ENCODE results near the gene CCT8L2. TPM values are rescaled to one million over a fixed set of nuclear protein-coding genes. Genes with fewer than 3 reads are reported as not detected.
"Not testable (repeated sequence)": the region's sequence is repeated elsewhere in the genome, so short reads cannot be mapped to it uniquely, and the experiment has no call there.

Gene CCT8L2
- total RNA-seq, 4 donors from 2014 or later = not detected

- DNase-seq (ENCODE audit: low spot score) (no peak), ATAC-seq (ENCODE audit: low FRiP score) (no peak)
- no peak for TF ChIP-seq CTCF (IDR thresholded peaks at IDR 0.05)
Measured at GRCh38 chr22:16586991-16587390, 5.6 kb downstream of the CCT8L2 start.

- TF ChIP-seq CTCF (IDR thresholded peaks at IDR 0.05) = no peak
- no peak for DNase-seq (ENCODE audit: low spot score)
- no peak for ATAC-seq (ENCODE audit: low FRiP score)
Measured at GRCh38 chr22:16586170-16586569, 6.4 kb downstream of the CCT8L2 start.

- DNase-seq (ENCODE audit: low spot score); ATAC-seq (ENCODE audit: low FRiP score): not testable (repeated sequence)
Measured at GRCh38 chr22:16580872-16581271, 11.7 kb downstream of the CCT8L2 start.

GRCh38 chr22:16569240-16569834 lies 23.3 kb downstream of the CCT8L2 start:
- DNase-seq (ENCODE audit: low spot score); ATAC-seq (ENCODE audit: low FRiP score): not testable (repeated sequence)

- ATAC-seq (ENCODE audit: low FRiP score) (no peak), DNase-seq (ENCODE audit: low spot score) (no peak)
- no peak for TF ChIP-seq CTCF (IDR thresholded peaks at IDR 0.05)
Measured at GRCh38 chr22:16568425-16568758, 24.2 kb downstream of the CCT8L2 start.

- not testable (repeated sequence) for DNase-seq (ENCODE audit: low spot score); ATAC-seq (ENCODE audit: low FRiP score)
Measured at GRCh38 chr22:16567617-16568424, 24.8 kb downstream of the CCT8L2 start.

- ATAC-seq (ENCODE audit: low FRiP score); DNase-seq (ENCODE audit: low spot score): not testable (repeated sequence)
Measured at GRCh38 chr22:16566421-16567151, 26.0 kb downstream of the CCT8L2 start.

GRCh38 chr22:16565585-16566420 lies 26.8 kb downstream of the CCT8L2 start:
- not testable (repeated sequence) for DNase-seq (ENCODE audit: low spot score); ATAC-seq (ENCODE audit: low FRiP score)

- not testable (repeated sequence) for DNase-seq (ENCODE audit: low spot score); ATAC-seq (ENCODE audit: low FRiP score)
Measured at GRCh38 chr22:16564837-16565584, 27.6 kb downstream of the CCT8L2 start.
